Spinal cord (tissue), 10 donors: ENCODE results near the gene IQSEC1. TPM values are rescaled to one million over a fixed set of nuclear protein-coding genes. Genes with fewer than 3 reads are reported as not detected.

Source experiments
- DNase-seq, 6 donors: peaks; one replicate each; pipeline versions ENCODE4 v3.0.0 to v3.0.0-alpha.2; 2013 to 2015; ENCODE audit warnings: low spot score in 6 of 6, low read depth in 4 of 6
- H3K27ac ChIP-seq: one replicate; pipeline ENCODE4 v1.5.1; 2013; ENCODE audit warnings: low read depth, low read length, control low read depth
- H3K27me3 ChIP-seq: one replicate; pipeline ENCODE4 v1.6.1; 2013; ENCODE audit warnings: low read length; ENCODE audit not compliant: control insufficient read depth, insufficient read depth
- H3K36me3 ChIP-seq: one replicate; pipeline ENCODE4 v1.6.1; 2013; ENCODE audit warnings: low read length; ENCODE audit not compliant: control insufficient read depth, insufficient read depth
- H3K4me1 ChIP-seq: one replicate; pipeline ENCODE4 v1.6.1; 2013; ENCODE audit warnings: low read length; ENCODE audit not compliant: control insufficient read depth, insufficient read depth
- H3K4me3 ChIP-seq: one replicate; pipeline ENCODE4 v1.5.1; 2013; ENCODE audit warnings: low read depth, low read length, control low read depth
- H3K9me3 ChIP-seq: one replicate; pipeline ENCODE4 v1.6.1; 2013; ENCODE audit warnings: low read length; ENCODE audit not compliant: control insufficient read depth, insufficient read depth
- WGBS: methylation state at CpG from one replicate; pipeline ENCODE4 v1.1.5; 2013; ENCODE audit warnings: missing lambda C conversion rate; ENCODE audit not compliant: insufficient coverage; 5-methylcytosine and 5-hydroxymethylcytosine counted together
- polyA plus RNA-seq, 2 donors: library from polyadenylated mRNA; unstranded; fragments of 120-200 nt; gene quantifications; one replicate each; pipeline ENCODE4 v1.2.1, GENCODE V29; 2013; ENCODE audit not compliant: insufficient read length in 2 of 2
- total RNA-seq, 2 donors: library from RNA; depleted of rRNA in 1 of 2; stranded (reverse); fragments of 120-200 nt in 1 of 2; fragments of >200 nt in 1 of 2; gene quantifications; one replicate each; pipeline versions ENCODE4 v1.2.3 to v1.2.4, GENCODE V29; 2013 to 2014
- donor health status: healthy.

The IQSEC1 gene
- total and polyA plus RNA-seq, 4 donors = 40.2 to 87.1 (median 63.6) TPM

DNA sequence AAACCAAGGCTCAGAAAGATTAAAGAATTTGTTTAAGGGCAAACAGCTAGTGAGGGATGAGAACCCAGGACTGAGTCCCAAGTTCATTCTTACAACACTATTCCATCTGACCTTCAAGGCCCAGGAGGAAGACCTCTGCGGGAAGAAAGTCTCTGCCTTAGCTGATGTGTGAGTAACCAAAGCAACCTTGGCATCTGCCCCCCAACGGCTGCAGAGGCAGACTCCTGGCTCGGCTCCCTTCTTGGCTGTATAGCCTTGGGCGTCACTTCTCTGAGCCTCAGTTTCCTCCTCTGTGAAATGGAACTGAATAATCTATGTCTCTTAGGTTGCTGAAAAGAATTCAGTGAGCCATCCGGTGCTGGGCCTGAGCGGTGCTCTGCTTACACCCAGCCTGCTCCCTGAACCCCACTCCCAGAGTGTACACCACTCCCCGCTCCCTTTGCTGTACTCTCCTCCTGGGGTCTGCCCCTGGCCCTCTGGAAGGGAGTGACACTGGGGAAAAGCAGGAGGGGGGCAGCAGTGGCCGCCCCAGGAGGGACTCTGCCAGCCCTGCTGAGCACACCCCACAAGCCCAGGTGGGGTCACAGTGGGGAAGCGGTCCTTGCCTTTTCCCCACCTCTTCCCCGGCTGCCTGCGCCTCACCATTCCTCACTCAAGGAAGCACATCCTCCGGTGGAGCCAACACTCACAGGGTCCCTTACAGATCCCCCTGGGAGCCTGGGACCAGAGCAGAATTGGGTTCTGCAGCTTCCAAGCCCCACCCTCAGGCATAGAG lies 97.3 kb downstream of the IQSEC1 start:
- H3K27ac ChIP-seq = no peak overlapping the region
- 77% methylated on average over 7 of the region's 12 CpGs for WGBS
- H3K4me3 ChIP-seq = no peak overlapping the region

DNA sequence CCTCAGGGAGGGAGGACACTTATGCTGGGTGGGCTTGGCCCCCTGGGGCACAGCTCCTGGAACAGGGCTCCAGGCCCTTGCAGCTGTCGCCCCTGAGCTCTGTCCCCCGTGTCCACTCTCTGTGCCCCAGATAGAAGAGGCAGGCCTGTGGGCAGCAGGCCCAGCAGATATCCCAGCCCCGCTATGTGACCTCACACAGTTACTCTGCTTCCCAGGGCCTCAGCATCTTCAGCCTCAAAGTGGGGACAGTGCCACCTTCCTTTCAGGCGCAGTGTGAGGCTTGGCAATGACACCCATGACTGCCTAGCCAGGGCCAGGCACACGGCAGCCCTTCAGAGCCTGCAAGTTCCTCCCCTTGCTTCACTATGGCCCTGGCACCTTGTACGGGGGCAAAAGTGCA lies 98.4 kb downstream of the IQSEC1 start:
- 64% methylated on average over 5 of the region's 6 CpGs for WGBS
- Histone ChIP-seq H3K4me3 (no peak overlapping the region), H3K9me3 (no peaks in the 10 kb centered on the region), H3K4me1 (peaks cover 54% of the 10 kb centered on the region), H3K27me3 (no peaks in the 10 kb centered on the region), H3K36me3 (peaks cover 7% of the 10 kb centered on the region), H3K27ac (no peak overlapping the region)
- DNase-seq = no peak

More for the DNA sequence above, 97.3 kb downstream of the IQSEC1 start:
- Histone ChIP-seq H3K9me3 (no peaks in the 10 kb centered on the region), H3K27me3 (no peaks in the 10 kb centered on the region), H3K36me3 (peaks cover 10% of the 10 kb centered on the region), H3K4me1 (peaks cover 52% of the 10 kb centered on the region)
- no peak for DNase-seq

DNA sequence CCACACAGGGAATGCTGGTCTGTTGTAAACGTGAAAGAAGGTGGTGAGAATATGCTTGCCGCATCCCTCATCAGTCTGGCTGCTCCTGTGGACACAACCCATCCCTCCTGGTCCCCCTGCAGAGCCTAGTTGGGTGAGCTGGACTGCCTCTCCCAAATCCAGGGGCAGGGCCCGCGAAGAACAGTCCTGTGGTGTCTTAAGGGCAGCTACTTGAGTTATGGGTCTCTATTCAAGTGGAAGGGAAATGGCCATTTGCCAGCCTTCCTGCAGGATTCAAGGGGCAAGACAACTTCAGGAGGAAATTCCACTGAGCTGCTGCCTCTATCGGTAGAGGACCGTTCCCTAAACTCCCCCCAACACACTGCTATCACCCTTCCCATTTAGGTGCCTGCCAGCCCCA lies 98.9 kb downstream of the IQSEC1 start:
- H3K4me3 ChIP-seq = no peak overlapping the region
- 39% methylated on average over 4 of the region's 6 CpGs for WGBS
- peak in 2 of 6 donors; percentile 63 to 66 for DNase-seq
- peaks cover 54% of the 10 kb centered on the region for H3K4me1 ChIP-seq
- H3K27me3 ChIP-seq = no peaks in the 10 kb centered on the region
- H3K36me3 ChIP-seq = peaks cover 4% of the 10 kb centered on the region
- no peaks in the 10 kb centered on the region for H3K9me3 ChIP-seq
- H3K27ac ChIP-seq = no peak overlapping the region

DNA sequence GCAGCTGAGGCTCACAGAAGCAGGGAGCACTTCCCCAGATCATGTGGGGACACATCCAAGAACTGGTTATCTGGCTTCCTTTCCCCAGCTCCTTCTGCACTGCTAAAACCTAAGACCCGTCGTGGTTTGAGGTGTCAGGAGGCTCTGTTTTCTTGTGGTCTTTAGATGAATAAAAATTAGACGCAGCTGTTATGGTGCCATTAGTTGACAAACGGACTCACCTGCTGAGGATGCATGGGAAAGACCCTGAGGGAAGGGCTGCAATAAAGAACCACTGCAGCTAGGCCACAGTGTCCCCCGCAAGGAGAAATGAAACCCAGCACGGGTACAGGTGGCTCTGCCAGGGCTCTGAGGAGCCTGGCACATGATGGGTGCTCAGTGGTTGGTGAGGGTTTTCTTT lies 99.4 kb downstream of the IQSEC1 start:
- no peak overlapping the region for H3K4me3 ChIP-seq
- no peak for DNase-seq
- H3K9me3 ChIP-seq = no peaks in the 10 kb centered on the region
- H3K4me1 ChIP-seq = peaks cover 55% of the 10 kb centered on the region
- peaks cover 4% of the 10 kb centered on the region for H3K36me3 ChIP-seq
- WGBS = 44% methylated on average over 2 of the region's 6 CpGs
- H3K27ac ChIP-seq = no peak overlapping the region
- no peaks in the 10 kb centered on the region for H3K27me3 ChIP-seq

DNA sequence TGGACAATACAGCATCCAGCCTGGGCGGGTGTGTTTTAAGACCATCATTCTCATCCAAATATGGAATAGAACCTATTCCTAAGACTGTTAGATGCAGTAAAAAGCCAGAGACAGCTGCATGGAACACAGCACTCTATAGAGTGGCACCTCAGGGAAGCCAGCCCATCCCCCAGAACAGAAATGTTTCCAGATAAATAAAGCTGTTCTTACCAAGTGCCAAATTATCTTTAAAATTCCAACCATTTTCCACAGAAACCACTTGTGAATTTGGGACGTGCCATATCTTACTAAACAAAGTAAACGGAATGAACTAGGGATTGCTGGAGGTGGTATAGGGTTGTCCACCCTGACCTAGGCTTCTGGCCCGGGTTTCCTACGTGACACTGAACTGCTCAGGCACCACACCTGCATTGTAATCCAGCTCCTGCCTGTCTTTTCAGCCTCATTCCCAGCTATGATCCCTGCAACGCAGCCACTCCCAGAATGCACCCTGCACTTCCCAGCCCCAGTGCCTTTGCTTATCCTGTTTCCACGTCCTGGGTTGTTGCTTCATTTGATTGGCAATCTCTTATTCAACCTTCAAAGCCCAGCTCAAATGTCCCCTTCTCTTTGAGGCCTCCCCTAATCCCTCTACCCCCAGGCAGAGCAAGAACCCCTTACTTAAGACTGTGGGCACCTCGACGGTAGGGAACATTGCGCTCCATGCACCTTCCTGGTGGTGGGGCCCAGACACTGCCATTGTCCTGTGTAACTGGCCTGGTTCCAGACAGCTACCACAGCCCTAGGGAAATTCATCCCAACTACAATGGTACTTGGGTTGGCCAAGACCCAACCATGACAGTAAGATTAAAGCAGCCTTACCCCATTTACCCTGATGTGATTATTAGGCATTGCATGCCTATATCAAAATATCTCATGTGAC lies 100.2 kb downstream of the IQSEC1 start:
- Histone ChIP-seq H3K4me3 (no peak overlapping the region), H3K4me1 (peaks cover 58% of the 10 kb centered on the region), H3K36me3 (peaks cover 4% of the 10 kb centered on the region), H3K27me3 (no peaks in the 10 kb centered on the region), H3K27ac (no peak overlapping the region), H3K9me3 (no peaks in the 10 kb centered on the region)
- WGBS = 82% methylated on average over 8 of the region's 10 CpGs
- DNase-seq = peak in 1 of 6 donors; percentile 64

DNA sequence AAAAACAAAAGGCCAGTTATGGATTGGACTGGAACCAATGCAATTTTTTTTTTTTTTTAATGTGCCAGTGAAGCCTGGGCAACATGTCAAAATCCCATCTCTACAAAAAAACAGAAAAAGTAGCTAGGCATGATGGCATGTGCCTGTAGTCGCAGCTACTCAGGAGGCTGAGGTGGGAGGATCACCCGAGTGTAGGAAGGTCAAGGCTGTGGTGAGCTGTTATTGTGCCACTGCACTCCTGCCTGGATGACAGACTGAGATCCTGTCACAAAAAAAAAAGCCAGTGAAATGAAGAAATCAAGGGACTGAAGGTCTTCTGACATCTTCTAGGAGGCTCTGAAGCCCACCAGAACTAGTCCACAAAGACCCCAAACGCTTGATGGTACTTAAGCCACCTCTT lies 101.2 kb downstream of the IQSEC1 start:
- Histone ChIP-seq H3K27me3 (no peaks in the 10 kb centered on the region), H3K9me3 (no peaks in the 10 kb centered on the region), H3K4me1 (peaks cover 59% of the 10 kb centered on the region), H3K36me3 (peaks cover 4% of the 10 kb centered on the region), H3K4me3 (no peak overlapping the region), H3K27ac (no peak overlapping the region)
- 87% methylated on average over 2 of the region's 3 CpGs for WGBS
- no peak for DNase-seq

DNA sequence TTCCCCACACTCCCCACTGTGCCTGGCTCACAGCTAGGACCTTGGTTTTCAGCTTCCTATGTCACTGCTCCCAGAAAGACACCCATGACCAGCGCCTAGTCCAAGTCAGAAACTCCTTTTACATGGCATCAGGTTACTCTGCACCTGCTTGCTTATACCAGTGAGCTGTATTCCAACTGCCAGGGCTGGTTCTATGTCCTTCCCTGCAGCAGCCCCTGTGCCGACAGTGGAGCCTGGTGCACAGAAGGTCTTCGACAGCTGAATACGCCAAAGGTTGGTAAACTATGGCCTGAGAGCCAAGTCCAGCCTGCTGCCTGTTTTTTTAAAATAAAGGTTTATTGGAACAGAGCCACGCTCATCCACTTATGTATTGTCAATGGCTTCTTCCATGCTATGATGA lies 102.5 kb downstream of the IQSEC1 start:
- Histone ChIP-seq H3K4me3 (no peak overlapping the region), H3K27ac (no peak overlapping the region), H3K36me3 (peaks cover 2% of the 10 kb centered on the region), H3K27me3 (no peaks in the 10 kb centered on the region), H3K4me1 (peaks cover 68% of the 10 kb centered on the region), H3K9me3 (no peaks in the 10 kb centered on the region)
- WGBS = 83% methylated on average over 1 of the region's 5 CpGs
- DNase-seq = no peak

DNA sequence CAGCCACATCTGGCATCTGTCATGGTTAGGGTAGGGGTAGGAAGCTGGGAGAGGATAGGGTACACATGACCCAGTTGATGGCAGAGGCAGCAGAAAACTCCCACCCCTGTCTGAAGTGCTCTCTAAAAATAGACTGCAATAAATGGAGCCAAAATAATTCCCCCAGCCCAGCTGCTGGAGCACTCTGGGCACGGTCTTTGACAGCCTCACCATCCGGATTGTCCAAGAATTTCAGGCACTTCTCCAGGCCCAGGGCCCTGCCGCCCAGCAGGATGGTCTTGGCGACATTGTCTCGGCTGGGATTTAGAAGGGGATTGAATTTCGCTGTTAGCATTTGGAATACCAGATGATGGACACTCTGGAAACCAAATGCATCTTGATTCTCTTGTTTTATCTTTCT lies 103.7 kb downstream of the IQSEC1 start:
- peak overlapping the region; percentile 71 for H3K27ac ChIP-seq
- no peaks in the 10 kb centered on the region for H3K9me3 ChIP-seq
- H3K4me1 ChIP-seq = peaks cover 73% of the 10 kb centered on the region
- DNase-seq = peak in 2 of 6 donors; percentile 63 to 84
- WGBS = 12% methylated on average over 5 of the region's 6 CpGs
- H3K27me3 ChIP-seq = no peaks in the 10 kb centered on the region
- H3K4me3 ChIP-seq = no peak overlapping the region
- H3K36me3 ChIP-seq = no peaks in the 10 kb centered on the region

DNA sequence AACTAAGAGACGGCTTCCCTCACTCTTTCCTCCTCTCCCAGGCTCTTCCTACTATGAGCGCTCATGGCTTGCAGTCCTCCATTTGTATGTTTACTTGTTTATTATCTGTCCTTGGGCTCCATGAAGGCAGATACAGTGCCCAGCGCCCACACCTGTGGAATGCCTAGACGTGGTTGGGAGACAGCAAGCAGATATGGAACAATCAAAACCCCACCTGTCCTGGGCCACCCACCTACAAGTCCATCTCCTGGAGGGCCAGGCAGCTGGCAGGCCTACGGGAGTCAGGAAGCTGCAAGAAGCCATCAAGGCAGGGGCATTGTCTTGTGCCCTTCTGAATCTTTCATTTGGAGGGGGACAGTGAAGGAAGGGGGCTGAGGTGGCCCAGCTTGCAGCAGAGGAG lies 104.7 kb downstream of the IQSEC1 start:
- DNase-seq = no peak
- Histone ChIP-seq H3K9me3 (no peaks in the 10 kb centered on the region), H3K4me1 (peaks cover 73% of the 10 kb centered on the region), H3K27ac (no peak overlapping the region), H3K36me3 (no peaks in the 10 kb centered on the region), H3K27me3 (no peaks in the 10 kb centered on the region), H3K4me3 (no peak overlapping the region)
- 80% methylated on average over 2 of the region's 5 CpGs for WGBS
